A673 (cell line): ENCODE results near the gene ENOX1. TPM values are rescaled to one million over a fixed set of nuclear protein-coding genes. Genes with fewer than 3 reads are reported as not detected.

Experiments
- BruUV-seq: library from RNA; stranded (reverse); fragments of 400-500 nt; replicated peaks from 2 replicates; lab custom pipeline; 2021; lab: Mats Ljungman, UMichigan
- CTCF ChIA-PET: fragments of 300-600 bp; sonication (Branson Sonifier 250); formaldehyde crosslinking; loops from one replicate; lab custom pipeline; 2022; ENCODE audit warnings: antibody characterized with exemption; lab: Charles Lee
- POLR2A ChIA-PET: fragments of 300-600 bp; sonication (Branson Sonifier 250); formaldehyde crosslinking; loops from one replicate; lab custom pipeline; 2022; ENCODE audit warnings: antibody characterized with exemption; ENCODE audit not compliant: low non-redundant PET; lab: Charles Lee
- DNase-seq: peaks from one replicate; pipeline ENCODE4 v3.0.0-alpha.2; 2015; ENCODE audit warnings: low spot score
- H3K27ac ChIP-seq: fragments of 200-600 bp; sonication (generic); 2 replicates; pipeline ENCODE4 v1.5.1; 2016; ENCODE audit warnings: mixed run types, low read depth, mild to moderate bottlenecking, mixed read lengths, antibody characterized with exemption, low read length; ENCODE audit not compliant: poor library complexity, severe bottlenecking
- H3K27me3 ChIP-seq: fragments of 200-600 bp; sonication (generic); replicated peaks from 2 replicates; pipeline ENCODE4 v1.6.1; 2017; ENCODE audit warnings: mixed run types, low read depth, mild to moderate bottlenecking, mixed read lengths, antibody characterized with exemption, low read length; ENCODE audit not compliant: insufficient read depth, poor library complexity
- H3K36me3 ChIP-seq: fragments of 200-600 bp; sonication (generic); 2 replicates; pipeline ENCODE4 v1.6.1; 2016; ENCODE audit warnings: mixed run types, mild to moderate bottlenecking, mixed read lengths, antibody characterized with exemption, low read length; ENCODE audit not compliant: insufficient read depth, poor library complexity, severe bottlenecking
- H3K4me1 ChIP-seq: fragments of 200-600 bp; sonication (generic); 2 replicates; pipeline ENCODE4 v1.6.1; 2017; ENCODE audit warnings: mixed run types, mild to moderate bottlenecking, mixed read lengths, antibody characterized with exemption, low read length; ENCODE audit not compliant: insufficient read depth, poor library complexity, severe bottlenecking
- H3K4me3 ChIP-seq: fragments of 200-600 bp; sonication (generic); 2 replicates; pipeline ENCODE4 v1.5.1; 2016; ENCODE audit warnings: low read depth, mixed run types, mild to moderate bottlenecking, mixed read lengths, low read length; ENCODE audit not compliant: poor library complexity, severe bottlenecking
- H3K9me3 ChIP-seq: fragments of 200-600 bp; sonication (generic); 2 replicates; pipeline ENCODE4 v1.6.1; 2016; ENCODE audit warnings: mixed run types, low read depth, mild to moderate bottlenecking, mixed read lengths, antibody characterized with exemption, low read length; ENCODE audit not compliant: poor library complexity, severe bottlenecking
- CTCF ChIP-seq: fragments of 300-800, 200-600 bp; sonication (generic); conservative IDR thresholded peaks from 2 replicates; pipeline ENCODE4 v1.5.1; 2017; ENCODE audit warnings: low read depth, mild to moderate bottlenecking, antibody characterized with exemption, low read length, moderate library complexity, mixed read lengths
- EZH2 ChIP-seq: fragments of 200-600 bp; sonication (generic); IDR thresholded peaks from 2 replicates; pipeline ENCODE4 v1.6.1; 2017; ENCODE audit warnings: borderline replicate concordance, low read depth, mild to moderate bottlenecking, mixed read lengths, antibody characterized with exemption, low read length; ENCODE audit not compliant: poor library complexity, severe bottlenecking
- intact Hi-C: fragments of 100-400 bp; cut with micrococcal nuclease; formaldehyde crosslinking; loops from one replicate; pipeline ENCODE4 v1.10.0; 2022; ENCODE audit not compliant: unreplicated experiment
- total RNA-seq: library from RNA; stranded (reverse); gene quantifications from 2 replicates; pipeline ENCODE4 v1.2.3, GENCODE V29; 2021

ENOX1 gene
- total RNA-seq, 1 experiment from 2014 or later = 4.4 TPM

- no peaks in the 10 kb centered on the region for H3K27me3 ChIP-seq
- BruUV-seq = no TSS peak
- no peak for DNase-seq
- no peak overlapping the region for H3K27ac ChIP-seq
- H3K4me3 ChIP-seq = no peak overlapping the region
- intact Hi-C loops = no loop called here
- no peaks in the 10 kb centered on the region for H3K9me3 ChIP-seq
- H3K36me3 ChIP-seq = no peaks in the 10 kb centered on the region
- TF ChIP-seq EZH2 = no peak
- no peak for TF ChIP-seq CTCF
- ChIA-PET POLR2A (no interaction called here), CTCF (no interaction called here)
- H3K4me1 ChIP-seq = no peaks in the 10 kb centered on the region
These were observed 304.1 kb downstream of the ENOX1 start for GRCh38 chr13:43482641-43483040.

GRCh38 chr13:43482026-43482425 is 304.7 kb downstream of the ENOX1 start:
- no peaks in the 10 kb centered on the region for H3K36me3 ChIP-seq
- no peak for DNase-seq
- H3K9me3 ChIP-seq = no peaks in the 10 kb centered on the region
- TF ChIP-seq CTCF (no peak), EZH2 (no peak)
- POLR2A ChIA-PET = no interaction called here
- no peaks in the 10 kb centered on the region for H3K4me1 ChIP-seq
- CTCF ChIA-PET = no interaction called here
- H3K4me3 ChIP-seq = no peak overlapping the region
- no peaks in the 10 kb centered on the region for H3K27me3 ChIP-seq
- H3K27ac ChIP-seq = no peak overlapping the region
- intact Hi-C loops = no loop called here
- no TSS peak for BruUV-seq

GRCh38 chr13:43478902-43479301 is 307.9 kb downstream of the ENOX1 start:
- POLR2A ChIA-PET = no interaction called here

More at GRCh38 chr13:43478902-43479301, 307.9 kb downstream of the ENOX1 start:
- no peaks in the 10 kb centered on the region for H3K36me3 ChIP-seq
- H3K4me1 ChIP-seq = no peaks in the 10 kb centered on the region
- no peak overlapping the region for H3K4me3 ChIP-seq
- no peak for DNase-seq
- no peaks in the 10 kb centered on the region for H3K9me3 ChIP-seq
- TF ChIP-seq EZH2 (no peak), CTCF (no peak)
- no peaks in the 10 kb centered on the region for H3K27me3 ChIP-seq
- no TSS peak for BruUV-seq
- intact Hi-C loops = no loop called here
- CTCF ChIA-PET = no interaction called here
- no peak overlapping the region for H3K27ac ChIP-seq
